Tibial nerve (tissue), 4 donors: Measurements from ENCODE around the gene GAN. TPM values are rescaled to one million over a fixed set of nuclear protein-coding genes. Genes with fewer than 3 reads are reported as not detected.

Experiments
- DNase-seq, 2 donors: peaks; one replicate each; pipeline ENCODE4 v3.0.0-alpha.2; 2019; ENCODE audit warnings: low spot score in 2 of 2
- H3K27ac ChIP-seq, 4 donors: fragments of 200-600 bp; sonication (generic) in 3 of 4; one replicate each; pipeline ENCODE4 v1.5.1; 2017 to 2019; ENCODE audit warnings: mild to moderate bottlenecking in 1 of 4
- H3K27me3 ChIP-seq, 2 donors: fragments of 200-600 bp; sonication (generic) in 1 of 2; one replicate each; pipeline versions ENCODE4 v1.5.1 to v1.6.0; 2017 to 2019
- H3K36me3 ChIP-seq, 3 donors: fragments of 200-600 bp; sonication (generic); one replicate each; pipeline ENCODE4 v1.5.1; 2018 to 2019
- H3K4me1 ChIP-seq, 4 donors: fragments of 200-600 bp; sonication (generic) in 3 of 4; one replicate each; pipeline ENCODE4 v1.5.1; 2017 to 2019
- H3K4me3 ChIP-seq, 4 donors: fragments of 200-600 bp; sonication (generic) in 3 of 4; one replicate each; pipeline ENCODE4 v1.5.1; 2017 to 2019; ENCODE audit warnings: mild to moderate bottlenecking in 1 of 4, moderate library complexity in 1 of 4
- H3K9me3 ChIP-seq, 4 donors: fragments of 200-600 bp; sonication (generic) in 3 of 4; one replicate each; pipeline ENCODE4 v1.5.1; 2017 to 2019
- CTCF ChIP-seq, 5 experiments: fragments of 200-600 bp in 3 of 5; fragments of 450-650 bp in 2 of 5; sonication (generic) in 3 of 5; IDR thresholded peaks; one replicate each; pipeline ENCODE4 v1.5.1; 2016 to 2019; ENCODE audit warnings: antibody characterized with exemption in 5 of 5, mild to moderate bottlenecking in 3 of 5, moderate library complexity in 2 of 5
- EP300 ChIP-seq, 2 donors: sonication (generic); formaldehyde crosslinking; IDR thresholded peaks; one replicate each; pipeline ENCODE4 v1.6.1; 2017; ENCODE audit warnings: antibody characterized with exemption in 2 of 2, mild to moderate bottlenecking in 1 of 2
- POLR2A ChIP-seq, 2 donors: fragments of 450-650 bp; IDR thresholded peaks; one replicate each; pipeline ENCODE4 v1.6.1; 2017; ENCODE audit warnings: antibody characterized with exemption in 2 of 2, mild to moderate bottlenecking in 2 of 2, moderate library complexity in 2 of 2
- WGBS, 2 donors: methylation state at CpG; one replicate each; pipeline ENCODE4 v1.1.5; 2018; 5-methylcytosine and 5-hydroxymethylcytosine counted together
- total RNA-seq, 4 donors: library from RNA; depleted of rRNA; stranded (reverse); fragments of >200 nt; gene quantifications; one replicate each; pipeline ENCODE4 v1.1.0, GENCODE V29; 2016

The GAN gene
- total RNA-seq, 4 donors from 2014 or later, result 9.0 to 9.3 (median 9.1) TPM

GRCh38 chr16:81284995-81285600, 29.7 kb upstream of the GAN start:
- no peak for DNase-seq
- TF ChIP-seq POLR2A (IDR thresholded peaks at IDR 0.05) (no peak), CTCF (IDR thresholded peaks at IDR 0.05) (no peak)
- Histone ChIP-seq H3K4me3 (no peak overlapping the region), H3K9me3 (no peaks in the 10 kb centered on the region), H3K27ac (no peak overlapping the region), H3K27me3 (no peaks in the 10 kb centered on the region), H3K4me1 (no peaks in the 10 kb centered on the region), H3K36me3 (no peaks in the 10 kb centered on the region)
- 74 to 75% methylated on average over 8 of the region's 8 CpGs for whole genome bisulfite sequencing, 2 donors

DNA sequence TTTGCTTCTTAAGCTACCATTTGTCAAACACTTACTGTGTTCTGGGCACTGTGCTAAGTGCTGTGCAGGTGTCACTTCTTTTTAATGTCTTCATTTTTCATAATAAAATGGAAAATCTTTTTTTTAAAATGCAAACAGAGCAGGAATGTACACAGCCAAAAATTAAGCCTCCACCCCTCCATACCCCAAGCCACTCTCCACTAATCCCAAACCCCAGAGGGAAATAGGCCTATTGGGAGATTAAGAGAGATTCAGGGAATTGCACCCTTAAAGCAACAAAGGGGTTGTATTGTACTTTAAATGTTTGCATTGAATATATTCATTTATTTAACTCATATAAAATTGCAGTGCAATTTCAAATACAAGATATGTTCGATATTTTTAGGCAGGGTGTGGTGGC, 28.6 kb upstream of the GAN start:
- 93 to 98% methylated on average over 1 of the region's 1 CpG for WGBS, 2 donors
- Histone ChIP-seq H3K27me3 (no peaks in the 10 kb centered on the region), H3K27ac (no peak overlapping the region), H3K4me1 (no peaks in the 10 kb centered on the region), H3K9me3 (no peaks in the 10 kb centered on the region), H3K4me3 (no peak overlapping the region), H3K36me3 (no peaks in the 10 kb centered on the region)
- TF ChIP-seq POLR2A (IDR thresholded peaks at IDR 0.05) (no peak), EP300 (IDR thresholded peaks at IDR 0.05) (no peak), CTCF (IDR thresholded peaks at IDR 0.05) (no peak)
- no peak for DNase-seq

- no peak overlapping the region for H3K27ac ChIP-seq
- no peak for DNase-seq
- whole genome bisulfite sequencing, 2 donors, result 82 to 89% methylated on average over 9 of the region's 9 CpGs
Observed at GRCh38 chr16:81291117-81291516, 23.6 kb upstream of the GAN start.

GRCh38 chr16:81292936-81293335, 21.8 kb upstream of the GAN start:
- Histone ChIP-seq H3K27me3 (no peaks in the 10 kb centered on the region), H3K36me3 (no peaks in the 10 kb centered on the region), H3K9me3 (peaks cover 0 to 6% (median 0%) of the 10 kb centered on the region in 4 donors), H3K4me3 (no peak overlapping the region), H3K27ac (no peak overlapping the region), H3K4me1 (no peaks in the 10 kb centered on the region)
- DNase-seq, result no peak
- TF ChIP-seq CTCF (IDR thresholded peaks at IDR 0.05), result no peak
- no peak for TF ChIP-seq POLR2A (IDR thresholded peaks at IDR 0.05)
- no peak for TF ChIP-seq EP300 (IDR thresholded peaks at IDR 0.05)
- 92 to 94% methylated on average over 5 of the region's 5 CpGs for WGBS, 2 donors

More at GRCh38 chr16:81291117-81291516, 23.6 kb upstream of the GAN start:
- no peaks in the 10 kb centered on the region for H3K27me3 ChIP-seq
- TF ChIP-seq CTCF (IDR thresholded peaks at IDR 0.05) (no peak), POLR2A (IDR thresholded peaks at IDR 0.05) (no peak), EP300 (IDR thresholded peaks at IDR 0.05) (no peak)
- H3K36me3 ChIP-seq, result no peaks in the 10 kb centered on the region
- no peak overlapping the region for H3K4me3 ChIP-seq
- H3K4me1 ChIP-seq, result no peaks in the 10 kb centered on the region
- peaks cover 0 to under 1% (median 0%) of the 10 kb centered on the region in 4 donors for H3K9me3 ChIP-seq

DNA sequence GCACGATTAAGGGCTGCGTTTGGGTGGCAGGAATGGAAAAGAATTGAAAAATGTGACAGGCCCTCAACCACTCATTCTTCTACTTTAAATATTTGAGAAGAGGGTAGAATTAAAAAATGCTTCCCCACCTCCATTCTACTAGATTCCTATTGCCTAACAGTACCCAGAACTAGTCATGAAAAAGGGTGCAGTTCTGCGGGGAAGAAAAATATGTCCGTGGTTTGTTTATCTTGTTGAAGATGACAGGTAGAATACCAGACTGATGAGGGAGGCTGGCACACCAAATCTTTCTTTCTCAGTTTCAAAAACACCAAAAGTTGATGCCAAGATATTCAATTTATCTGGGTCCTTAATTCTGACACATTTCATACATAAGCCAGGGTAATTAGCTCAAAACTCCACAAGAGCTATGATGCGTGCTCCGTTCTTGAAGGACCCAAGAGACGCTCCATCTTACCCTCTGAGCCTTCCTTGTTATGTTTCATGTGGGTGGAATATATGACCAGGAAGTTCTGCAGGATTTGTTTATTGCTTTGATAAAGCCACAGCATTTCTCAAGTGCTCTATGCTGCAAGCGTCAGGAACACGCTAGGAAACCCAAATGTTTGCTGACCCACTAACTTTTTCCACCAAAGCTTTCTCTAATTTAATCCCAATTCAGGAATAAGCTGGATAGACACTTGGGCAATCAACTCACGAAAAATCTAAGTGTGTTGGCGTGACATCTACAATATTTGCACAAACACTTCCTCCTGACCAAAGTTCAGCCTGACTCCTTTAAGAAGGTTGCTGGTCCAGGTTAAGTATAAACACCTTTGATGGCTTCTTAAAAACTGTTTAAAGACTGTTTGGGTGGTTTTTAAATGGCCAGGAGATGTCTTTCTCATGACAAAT, 20.6 kb upstream of the GAN start:
- Histone ChIP-seq H3K27ac (no peak overlapping the region), H3K4me3 (no peak overlapping the region), H3K27me3 (no peaks in the 10 kb centered on the region), H3K4me1 (no peaks in the 10 kb centered on the region), H3K9me3 (peaks cover 0 to 6% (median 0%) of the 10 kb centered on the region in 4 donors), H3K36me3 (no peaks in the 10 kb centered on the region)
- no peak for DNase-seq
- WGBS, 2 donors, result 63 to 66% methylated on average over 11 of the region's 11 CpGs
- TF ChIP-seq EP300 (IDR thresholded peaks at IDR 0.05), result no peak
- TF ChIP-seq POLR2A (IDR thresholded peaks at IDR 0.05), result no peak
- no peak for TF ChIP-seq CTCF (IDR thresholded peaks at IDR 0.05)
